ENCODE data around the gene FYB2.

- TF ChIP-seq EP300 (IDR thresholded peaks at IDR 0.05) (no peak), POLR2A (IDR thresholded peaks at IDR 0.05) (no peak), CTCF (IDR thresholded peaks at IDR 0.05) (no peak)
Observed at GRCh38 chr1:56830052-56830451, 10.8 kb upstream of the FYB2 start.

Data from sigmoid colon (tissue), 4 donors.